Loucy (cell line): ENCODE measurements around the gene SHB.

Source experiments
- H2AFZ ChIP-seq: fragments of 200-600 bp; sonication (generic); 2 replicates; pipeline ENCODE4 v1.6.0; 2016; ENCODE audit warnings: antibody characterized with exemption, mild to moderate bottlenecking, low read length, moderate library complexity
- H3F3A ChIP-seq: fragments of 200-600 bp; 2 replicates; pipeline ENCODE4 v1.6.0; 2016; ENCODE audit warnings: antibody characterized with exemption, low read depth, mild to moderate bottlenecking
- H3K27me3 ChIP-seq: fragments of 200-600 bp; sonication (generic); 2 replicates; pipeline ENCODE4 v1.6.1; 2014; ENCODE audit warnings: low read length, mild to moderate bottlenecking; ENCODE audit not compliant: insufficient read depth, poor library complexity, severe bottlenecking
- H3K36me3 ChIP-seq: fragments of 200-600 bp; sonication (generic); 2 replicates; pipeline ENCODE4 v1.6.1; 2016; ENCODE audit warnings: low read length; ENCODE audit not compliant: insufficient read depth
- H3K4me1 ChIP-seq: fragments of 200-600 bp; sonication (generic); 2 replicates; pipeline ENCODE4 v1.5.1; 2014; ENCODE audit warnings: low read length, mild to moderate bottlenecking; ENCODE audit not compliant: insufficient read depth, poor library complexity, severe bottlenecking
- H3K4me2 ChIP-seq: fragments of 200-600 bp; sonication (generic); 2 replicates; pipeline ENCODE4 v1.6.0; 2014; ENCODE audit warnings: antibody characterized with exemption, low read length, low read depth, mild to moderate bottlenecking; ENCODE audit not compliant: poor library complexity, severe bottlenecking
- H3K4me3 ChIP-seq: fragments of 200-600 bp; sonication (generic); 2 replicates; pipeline ENCODE4 v1.5.1; 2014; ENCODE audit warnings: low read length, mild to moderate bottlenecking, mixed read lengths; ENCODE audit not compliant: poor library complexity, severe bottlenecking
- H3K79me2 ChIP-seq: fragments of 200-600 bp; sonication (generic); 2 replicates; pipeline ENCODE4 v1.6.1; 2014; ENCODE audit warnings: low read length; ENCODE audit not compliant: insufficient read depth
- H3K9ac ChIP-seq: fragments of 200-600 bp; sonication (generic); 2 replicates; pipeline ENCODE4 v1.6.0; 2014; ENCODE audit warnings: mild to moderate bottlenecking, low read depth, low read length, moderate library complexity; ENCODE audit not compliant: poor library complexity, severe bottlenecking
- H3K9me2 ChIP-seq: fragments of 200-600 bp; sonication (generic); replicated peaks from 2 replicates; pipeline ENCODE4 v1.6.1; 2016; ENCODE audit warnings: low read depth, low read length, mixed read lengths
- H3K9me3 ChIP-seq: fragments of 200-600 bp; sonication (generic); 2 replicates; pipeline ENCODE4 v1.6.1; 2014; ENCODE audit warnings: mild to moderate bottlenecking, antibody characterized with exemption, low read length, low read depth; ENCODE audit not compliant: insufficient read depth
- H4K20me1 ChIP-seq: fragments of 200-600 bp; sonication (generic); 2 replicates; pipeline ENCODE4 v1.6.0; 2014; ENCODE audit warnings: antibody characterized with exemption, low read length, mild to moderate bottlenecking; ENCODE audit not compliant: insufficient read depth, poor library complexity, severe bottlenecking
- EZH2phosphoT487 ChIP-seq: fragments of 200-600 bp; IDR thresholded peaks from 2 replicates; pipeline ENCODE4 v1.6.1; 2018; ENCODE audit warnings: antibody characterized with exemption, mild to moderate bottlenecking, moderate library complexity, borderline replicate concordance
- TF ChIP-seq, protein P1 (sequence below): fragments of 200-600 bp; sonication (generic); conservative IDR thresholded peaks from 2 replicates; pipeline ENCODE4 v1.5.1; 2014; ENCODE audit warnings: mild to moderate bottlenecking, antibody characterized with exemption, low read length

SHB gene

DNA sequence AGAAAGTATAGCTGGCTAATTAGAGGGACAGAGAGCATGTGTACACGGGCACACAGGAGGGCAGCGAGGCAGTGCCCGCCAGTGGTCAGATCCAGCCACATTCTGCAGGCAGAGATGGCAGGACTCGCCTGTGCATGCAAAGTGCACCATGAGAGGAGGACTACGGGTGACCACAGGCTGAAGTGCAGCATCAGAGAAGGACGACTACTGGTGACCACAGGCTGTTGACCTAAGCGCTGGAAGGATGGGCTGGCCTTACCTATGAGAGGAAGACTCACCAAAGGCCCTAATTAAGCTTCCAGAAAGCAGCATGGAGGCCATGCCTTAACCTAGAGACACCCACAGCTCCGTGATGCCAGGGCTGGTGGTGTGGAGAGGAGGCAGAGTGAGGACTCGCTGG, 110.9 kb downstream of the SHB start:
- Histone ChIP-seq H3K4me3 (no peak overlapping the region), H3K4me2 (no peak overlapping the region), H3K9me3 (no peaks in the 10 kb centered on the region), H3K9ac (no peak overlapping the region), H4K20me1 (no peaks in the 10 kb centered on the region), H3K9me2 (no peaks in the 10 kb centered on the region), H3F3A (no peaks in the 10 kb centered on the region), H3K79me2 (no peaks in the 10 kb centered on the region), H3K36me3 (no peaks in the 10 kb centered on the region), H3K4me1 (no peaks in the 10 kb centered on the region), H2AFZ (no peak overlapping the region), H3K27me3 (no peaks in the 10 kb centered on the region)
- TF ChIP-seq EZH2phosphoT487: no peak
- TF ChIP-seq, protein P1, sequence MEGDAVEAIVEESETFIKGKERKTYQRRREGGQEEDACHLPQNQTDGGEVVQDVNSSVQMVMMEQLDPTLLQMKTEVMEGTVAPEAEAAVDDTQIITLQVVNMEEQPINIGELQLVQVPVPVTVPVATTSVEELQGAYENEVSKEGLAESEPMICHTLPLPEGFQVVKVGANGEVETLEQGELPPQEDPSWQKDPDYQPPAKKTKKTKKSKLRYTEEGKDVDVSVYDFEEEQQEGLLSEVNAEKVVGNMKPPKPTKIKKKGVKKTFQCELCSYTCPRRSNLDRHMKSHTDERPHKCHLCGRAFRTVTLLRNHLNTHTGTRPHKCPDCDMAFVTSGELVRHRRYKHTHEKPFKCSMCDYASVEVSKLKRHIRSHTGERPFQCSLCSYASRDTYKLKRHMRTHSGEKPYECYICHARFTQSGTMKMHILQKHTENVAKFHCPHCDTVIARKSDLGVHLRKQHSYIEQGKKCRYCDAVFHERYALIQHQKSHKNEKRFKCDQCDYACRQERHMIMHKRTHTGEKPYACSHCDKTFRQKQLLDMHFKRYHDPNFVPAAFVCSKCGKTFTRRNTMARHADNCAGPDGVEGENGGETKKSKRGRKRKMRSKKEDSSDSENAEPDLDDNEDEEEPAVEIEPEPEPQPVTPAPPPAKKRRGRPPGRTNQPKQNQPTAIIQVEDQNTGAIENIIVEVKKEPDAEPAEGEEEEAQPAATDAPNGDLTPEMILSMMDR: no peak

DNA sequence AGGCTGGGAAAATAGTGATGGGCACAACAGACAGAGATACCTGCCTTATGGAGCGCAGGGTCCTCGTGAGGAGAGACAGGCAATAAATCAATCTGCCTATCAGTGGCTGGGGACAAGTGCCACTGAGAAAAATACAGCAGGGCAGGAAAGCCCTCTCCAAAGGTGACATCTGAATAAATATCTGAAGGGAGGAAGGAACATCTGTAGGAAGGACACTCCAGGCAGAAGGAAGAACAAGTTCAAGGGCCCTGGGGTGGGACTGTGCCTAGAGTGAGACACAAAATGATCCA, 111.4 kb downstream of the SHB start:
- Histone ChIP-seq H3K79me2 (no peaks in the 10 kb centered on the region), H2AFZ (no peak overlapping the region), H3K4me3 (no peak overlapping the region), H4K20me1 (no peaks in the 10 kb centered on the region), H3K36me3 (no peaks in the 10 kb centered on the region), H3F3A (no peaks in the 10 kb centered on the region), H3K9me2 (no peaks in the 10 kb centered on the region), H3K9ac (no peak overlapping the region), H3K4me1 (no peaks in the 10 kb centered on the region), H3K9me3 (no peaks in the 10 kb centered on the region), H3K27me3 (no peaks in the 10 kb centered on the region), H3K4me2 (no peak overlapping the region)
- TF ChIP-seq, protein P1: no peak
- no peak for TF ChIP-seq EZH2phosphoT487

DNA sequence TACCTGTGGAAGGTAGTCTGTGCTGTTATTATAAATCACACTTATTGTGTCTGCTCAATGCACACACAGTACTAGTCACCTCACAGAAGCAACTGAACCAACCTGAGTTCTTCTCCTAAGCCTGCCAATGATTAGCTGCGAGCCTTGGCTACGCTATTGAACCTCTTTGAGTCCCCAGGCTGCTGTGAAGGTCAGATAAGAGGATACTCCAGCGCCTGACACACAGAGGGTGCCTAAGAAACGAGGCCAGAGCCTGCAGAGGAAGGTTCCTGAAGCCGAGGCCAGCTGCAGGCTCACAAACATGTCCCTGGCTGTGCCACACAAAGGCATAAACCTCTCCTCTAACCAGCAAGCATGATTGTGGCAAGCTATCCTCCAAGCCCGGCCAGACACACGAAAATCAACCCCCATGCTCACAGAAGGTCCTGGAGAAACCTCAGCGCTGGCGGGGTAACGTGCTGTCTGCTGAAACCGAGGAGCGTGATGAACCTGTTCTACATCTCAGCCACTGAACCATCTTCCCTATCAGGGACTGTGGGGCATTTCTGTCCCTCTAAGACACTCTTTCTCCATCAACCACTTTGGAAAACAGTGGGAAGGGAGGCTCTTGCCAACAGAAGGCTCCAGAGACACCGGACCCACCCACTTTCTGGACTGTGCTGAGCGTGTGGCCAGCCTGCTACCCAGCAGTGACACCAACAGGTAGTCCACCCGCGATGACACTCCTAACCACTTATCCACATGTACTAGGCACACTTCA, 111.9 kb downstream of the SHB start:
- H2AFZ ChIP-seq: no peak overlapping the region
- TF ChIP-seq EZH2phosphoT487: no peak
- TF ChIP-seq, protein P1: no peak
- no peaks in the 10 kb centered on the region for H3K9me3 ChIP-seq
- no peaks in the 10 kb centered on the region for H3K36me3 ChIP-seq
- H3K27me3 ChIP-seq: no peaks in the 10 kb centered on the region
- H3K79me2 ChIP-seq: no peaks in the 10 kb centered on the region
- no peak overlapping the region for H3K4me3 ChIP-seq
- H4K20me1 ChIP-seq: no peaks in the 10 kb centered on the region
- no peaks in the 10 kb centered on the region for H3F3A ChIP-seq
- no peak overlapping the region for H3K9ac ChIP-seq
- H3K9me2 ChIP-seq: no peaks in the 10 kb centered on the region
- no peak overlapping the region for H3K4me2 ChIP-seq
- no peaks in the 10 kb centered on the region for H3K4me1 ChIP-seq
